GM12891 (cell line): ENCODE results near the gene TBC1D2B.

Source experiments
- DNase-seq: peaks from one replicate; pipeline ENCODE4 v3.0.0; 2011; ENCODE audit warnings: low spot score; ENCODE audit not compliant: insufficient read length
- FAIRE-seq: peaks from 2 replicates; lab custom pipeline; 2011; peaks lifted over from hg19 to GRCh38; lab: Jason Lieb, UNC
- PAX5 ChIP-seq: IDR thresholded peaks from 2 replicates; pipeline ENCODE4 v1.6.1; 2011; ENCODE audit warnings: low read length, moderate library complexity, mild to moderate bottlenecking; ENCODE audit not compliant: insufficient read depth, severe bottlenecking
- POLR2A ChIP-seq: IDR thresholded peaks from 2 replicates; pipeline ENCODE4 v1.6.1; 2011; ENCODE audit warnings: low read depth, low read length, control low read depth
- POLR2AphosphoS5 ChIP-seq: IDR thresholded peaks from 2 replicates; pipeline ENCODE4 v1.6.1; 2011; ENCODE audit warnings: low read depth, low read length, control low read depth
- POU2F2 ChIP-seq: IDR thresholded peaks from 2 replicates; pipeline ENCODE4 v1.6.1; 2011; ENCODE audit warnings: low read depth, mild to moderate bottlenecking, control low read depth, low read length, moderate library complexity
- SPI1 ChIP-seq: IDR thresholded peaks from 2 replicates; pipeline ENCODE4 v1.6.1; 2011; ENCODE audit warnings: low read depth, low read length, control low read depth
- TAF1 ChIP-seq: IDR thresholded peaks from 2 replicates; pipeline ENCODE4 v1.6.1; 2011; ENCODE audit warnings: low read depth, low read length, control low read depth

Gene TBC1D2B

DNA sequence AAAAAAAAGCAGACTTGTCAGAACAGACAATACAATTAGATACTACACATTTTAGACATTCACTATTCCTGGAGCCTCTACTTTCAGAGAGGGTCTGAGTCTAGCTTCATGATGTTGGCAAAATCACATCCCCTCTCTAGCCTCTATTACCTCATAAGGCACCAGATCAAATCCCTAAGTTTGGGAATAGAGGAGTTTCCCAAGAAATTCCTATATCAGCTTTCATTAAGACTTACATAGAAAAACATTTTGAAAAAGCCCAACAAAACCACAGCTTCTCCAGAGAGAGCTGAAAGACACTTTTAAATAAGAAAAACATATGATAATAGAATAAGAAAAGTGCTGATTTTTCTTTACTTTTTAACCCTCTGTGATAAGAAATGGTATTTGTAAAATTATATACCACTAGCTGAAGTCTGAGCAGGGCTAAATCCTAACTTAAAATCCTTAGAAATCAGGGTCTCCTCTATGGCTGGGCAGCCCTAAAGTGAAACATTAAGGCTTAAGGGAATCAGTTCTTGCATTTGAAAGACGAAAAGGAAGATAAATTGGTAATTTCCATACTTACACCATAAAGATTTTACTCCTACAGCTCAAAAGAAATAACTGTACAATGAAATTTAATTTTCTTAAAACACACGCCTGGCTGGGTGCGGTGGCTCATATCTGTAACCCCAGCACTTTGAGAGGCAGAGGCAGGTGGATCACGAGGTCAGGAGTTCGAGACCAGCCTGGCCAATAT, 4.3 kb downstream of the TBC1D2B start:
- no peak for FAIRE-seq
- TF ChIP-seq POLR2A = no peak
- no peak for TF ChIP-seq PAX5
- no peak for TF ChIP-seq POU2F2
- TF ChIP-seq POLR2AphosphoS5 = no peak
- no peak for TF ChIP-seq SPI1
- TF ChIP-seq TAF1 = no peak
- no peak for DNase-seq

DNA sequence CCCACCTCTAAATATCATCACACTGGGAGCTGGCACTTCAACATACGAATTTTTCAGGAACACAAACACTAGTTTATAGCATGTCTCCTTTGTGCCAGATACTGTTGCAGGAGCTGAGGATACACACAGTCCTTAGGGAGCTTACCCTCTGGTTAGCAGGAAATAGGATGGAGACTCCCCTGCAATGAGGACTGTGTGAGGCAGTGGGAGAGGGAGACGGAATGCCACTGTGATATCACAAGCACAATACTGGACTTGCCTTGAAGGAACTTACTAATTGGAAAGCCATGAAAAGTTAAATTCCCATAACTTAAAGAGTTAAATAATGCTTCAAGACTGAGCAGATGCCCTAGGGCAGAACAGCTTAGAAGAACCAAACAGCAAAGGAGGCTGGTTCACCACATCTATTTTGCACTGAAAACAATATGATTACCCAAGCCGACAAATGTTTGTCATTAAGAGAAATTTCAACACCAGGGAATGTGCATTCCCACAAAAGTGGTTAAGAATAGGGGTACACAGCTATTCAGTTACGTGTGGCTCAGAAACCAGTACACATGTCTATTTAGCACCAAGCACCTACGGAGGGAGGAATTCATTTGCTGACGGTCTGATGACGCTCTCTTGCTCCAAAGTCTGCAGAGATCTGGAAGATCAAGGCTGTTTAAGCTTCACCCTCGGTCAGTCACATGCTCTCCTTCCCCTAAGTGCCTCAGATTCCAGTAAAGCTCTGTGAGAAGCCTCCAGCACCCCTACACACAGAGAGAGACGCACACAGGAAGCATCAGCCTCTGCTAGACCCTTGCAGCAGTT, 5.2 kb downstream of the TBC1D2B start:
- FAIRE-seq (no peak), DNase-seq (no peak)
- TF ChIP-seq POLR2AphosphoS5 = no peak
- no peak for TF ChIP-seq PAX5
- TF ChIP-seq POLR2A = no peak
- TF ChIP-seq POU2F2 = no peak
- no peak for TF ChIP-seq TAF1
- no peak for TF ChIP-seq SPI1

DNA sequence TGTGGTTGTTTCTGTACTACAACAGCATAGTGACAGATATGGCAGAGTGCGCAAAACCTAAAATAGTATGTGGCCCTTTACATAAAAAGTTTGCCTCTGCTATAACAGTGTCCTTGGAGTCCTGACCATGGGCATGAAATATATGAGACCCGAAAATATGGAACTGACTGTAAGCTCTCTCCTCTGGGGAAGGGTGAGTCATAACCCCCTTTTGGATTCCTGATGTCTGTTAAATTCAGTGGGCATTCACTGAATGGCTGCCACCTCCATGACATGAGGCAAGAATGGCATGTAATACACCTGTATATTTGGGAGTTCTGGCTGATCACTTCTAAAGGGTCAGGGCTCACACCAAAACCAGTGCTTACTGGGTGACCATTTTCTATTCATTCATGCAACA, 6.1 kb downstream of the TBC1D2B start:
- DNase-seq (no peak), FAIRE-seq (no peak)
- TF ChIP-seq POLR2A = no peak
- no peak for TF ChIP-seq POLR2AphosphoS5
- no peak for TF ChIP-seq POU2F2
- no peak for TF ChIP-seq TAF1
- TF ChIP-seq PAX5 = no peak
- no peak for TF ChIP-seq SPI1

DNA sequence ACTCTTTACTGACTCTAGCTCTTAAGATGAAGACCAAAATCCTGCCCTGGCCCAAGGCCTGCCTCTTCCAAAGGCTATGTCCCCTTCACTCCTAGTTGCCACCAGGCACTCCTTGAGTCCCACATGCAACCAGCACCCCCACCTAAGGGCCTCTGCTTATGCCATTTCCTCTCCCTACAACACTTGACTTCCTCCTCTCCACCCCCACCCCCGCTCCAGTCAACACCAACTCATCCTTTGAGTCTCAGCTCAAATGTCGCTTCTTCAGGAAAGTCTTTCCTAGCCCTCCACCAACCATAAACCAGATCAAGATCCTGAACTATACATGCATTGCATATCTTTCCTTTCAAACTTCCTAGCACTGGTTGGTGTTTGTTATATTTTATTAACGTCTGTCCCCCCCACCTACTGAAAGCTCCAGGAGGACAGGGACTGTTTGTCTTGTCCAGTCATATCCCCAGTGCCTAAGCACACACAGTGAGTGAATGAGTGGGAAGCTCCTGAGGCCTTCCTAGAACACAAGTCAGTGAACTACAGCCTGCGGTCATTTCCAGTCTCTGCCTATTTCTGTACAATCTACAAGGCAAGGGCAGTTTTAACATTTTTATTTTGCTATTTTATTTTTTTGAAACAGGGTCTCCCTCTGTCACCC, 7.3 kb downstream of the TBC1D2B start:
- TF ChIP-seq POU2F2 = no peak
- peak; percentile 45 for TF ChIP-seq SPI1
- TF ChIP-seq TAF1 = no peak
- FAIRE-seq = no peak
- DNase-seq = no peak

DNA sequence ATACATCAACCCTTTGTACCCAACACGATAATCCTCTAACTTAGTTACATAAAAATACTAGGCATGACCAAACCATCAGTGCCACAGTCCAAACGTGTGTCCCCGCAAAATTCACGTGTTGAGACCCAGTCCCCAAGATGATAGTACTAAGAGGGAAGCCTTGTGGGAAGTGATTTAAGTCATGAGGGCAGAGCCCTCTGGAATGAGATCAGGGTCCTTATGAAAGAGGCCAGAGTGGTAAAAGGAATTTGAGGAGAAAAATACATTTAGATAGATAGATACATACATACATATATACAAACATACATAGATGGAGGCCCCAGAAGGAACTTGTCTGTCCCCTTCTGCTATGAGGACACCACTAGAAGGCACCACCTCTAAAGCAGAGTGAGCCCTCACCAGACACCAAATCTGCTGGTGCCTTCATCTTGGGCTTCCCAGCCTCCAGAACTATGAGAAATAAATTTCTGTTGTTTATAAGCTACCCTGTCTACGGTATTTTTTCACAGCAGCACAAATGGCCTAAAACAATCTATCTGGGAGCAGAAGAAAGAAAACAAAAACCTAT, 8.0 kb downstream of the TBC1D2B start:
- DNase-seq (no peak), FAIRE-seq (no peak)
- TF ChIP-seq SPI1 = no peak
- no peak for TF ChIP-seq POLR2AphosphoS5
- TF ChIP-seq POU2F2 = no peak
- no peak for TF ChIP-seq POLR2A

- TF ChIP-seq PAX5 (no peak), POLR2AphosphoS5 (no peak), TAF1 (no peak), POU2F2 (no peak), SPI1 (no peak), POLR2A (no peak)
- DNase-seq (no peak), FAIRE-seq (no peak)
These were observed 8.5 kb downstream of the TBC1D2B start for GRCh38 chr15:78069052-78069414.

GRCh38 chr15:78067328-78068228, 9.9 kb downstream of the TBC1D2B start:
- FAIRE-seq (no peak), DNase-seq (no peak)
- no peak for TF ChIP-seq PAX5
- TF ChIP-seq TAF1 = no peak
- TF ChIP-seq POLR2AphosphoS5 = no peak

DNA sequence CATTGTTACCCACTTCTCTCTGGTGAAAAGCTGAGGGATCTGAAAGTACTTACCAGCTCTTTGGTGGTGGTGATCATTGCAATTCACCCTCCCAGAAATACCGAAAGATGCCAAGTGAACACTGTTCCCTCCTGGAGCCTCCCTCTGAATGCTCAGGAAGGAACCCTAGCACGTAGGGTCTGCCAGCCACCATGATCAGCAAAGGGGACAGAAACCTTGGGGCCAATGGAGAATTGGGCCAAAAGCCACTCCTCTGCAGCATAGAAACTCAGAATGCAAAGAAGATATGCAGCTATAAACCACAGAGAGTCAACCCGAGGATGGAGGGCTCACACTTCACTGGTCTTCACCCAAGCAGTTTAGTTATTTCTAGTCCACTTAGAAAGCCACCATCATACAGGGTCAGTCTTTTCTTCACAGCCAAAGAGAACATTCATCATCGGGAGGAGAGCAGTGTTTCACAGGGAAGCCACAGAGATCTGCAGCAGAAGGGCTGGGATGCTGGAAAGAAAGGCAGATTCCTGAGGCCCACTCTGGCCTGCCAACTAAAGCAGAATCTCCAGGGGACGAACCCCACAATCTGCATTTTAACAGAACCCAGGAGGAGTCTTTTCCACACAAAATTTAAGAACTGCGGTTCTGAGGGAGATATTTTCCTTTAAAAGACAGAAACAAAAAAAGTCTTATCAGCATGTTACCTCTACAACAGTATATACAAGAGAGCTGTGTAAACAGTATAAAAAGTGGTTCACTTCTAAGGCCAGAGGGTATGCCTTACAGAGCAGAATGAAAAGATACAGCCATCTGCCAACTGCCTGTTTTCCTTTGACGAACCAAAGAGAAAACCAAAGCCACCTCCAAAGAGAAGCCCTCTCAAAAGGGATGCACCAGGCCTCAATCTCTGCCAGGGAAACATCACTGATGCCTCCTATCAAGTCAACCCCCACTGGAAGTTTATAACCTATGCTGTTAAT, 11.3 kb downstream of the TBC1D2B start:
- DNase-seq (no peak), FAIRE-seq (peak; percentile 93)
- TF ChIP-seq POLR2A = peak; percentile 75
- no peak; the same call in 1 of the 2 replicates for TF ChIP-seq TAF1
- TF ChIP-seq SPI1 = 0 out of 2 replicates have a peak, but pooled peaks have one; percentile 10
- no peak for TF ChIP-seq PAX5
- TF ChIP-seq POU2F2 = peak; percentile 91
- TF ChIP-seq POLR2AphosphoS5 = peak; percentile 73
